ENCODE data around the gene CCHCR1.

- TF ChIP-seq CTCF (conservative IDR thresholded peaks at IDR 0.05; ENCODE audit: low read depth in 2 of 2): no peak
- no peak for TF ChIP-seq EZH2 (IDR thresholded peaks at IDR 0.05; ENCODE audit: low read depth, unreplicated experiment)
- no peak for TF ChIP-seq NANOG (IDR thresholded peaks at IDR 0.05; ENCODE audit: borderline replicate concordance)
- no peak for TF ChIP-seq CREB1 (CRISPR knock-in tag; IDR thresholded peaks at IDR 0.05; ENCODE audit: low read depth)
- TF ChIP-seq REST (IDR thresholded peaks at IDR 0.05; ENCODE audit: unreplicated experiment): no peak
- no peak for TF ChIP-seq EZH2phosphoT487 (IDR thresholded peaks at IDR 0.05; ENCODE audit: unreplicated experiment)
- no peak for TF ChIP-seq POLR2AphosphoS5 (IDR thresholded peaks at IDR 0.05; ENCODE audit: low read depth)
Observed at GRCh38 chr6:31142361-31142761, 15.2 kb downstream of the CCHCR1 start.
